NT2/D1 (cell line): Measurements from ENCODE around the gene FOXD4.
"Not testable (repeated sequence)": the region's sequence is repeated elsewhere in the genome, so short reads cannot be mapped to it uniquely, and the experiment has no call there.

Source experiments
- SUZ12 ChIP-seq: IDR thresholded peaks from 2 replicates; pipeline ENCODE4 v1.6.1; 2011; ENCODE audit not compliant: insufficient read length, insufficient read depth; ENCODE audit errors: extremely low read depth
- YY1 ChIP-seq: IDR thresholded peaks from 2 replicates; pipeline ENCODE4 v1.6.1; 2011; ENCODE audit not compliant: insufficient read length, insufficient read depth

GRCh38 chr9:117995-118467, at the start of gene FOXD4:
- TF ChIP-seq SUZ12, YY1: not testable (repeated sequence)
